Stimulated activated naive CD4-positive, alpha-beta T cell treated with Interleukin-2 at 50 U/mL for 16 hours (primary cell): ENCODE data around the gene GATA6.

Source experiments
- DNase-seq: peaks from one replicate; lab custom pipeline; 2025; lab: John Stamatoyannopoulos, UW

GATA6 gene

DNA sequence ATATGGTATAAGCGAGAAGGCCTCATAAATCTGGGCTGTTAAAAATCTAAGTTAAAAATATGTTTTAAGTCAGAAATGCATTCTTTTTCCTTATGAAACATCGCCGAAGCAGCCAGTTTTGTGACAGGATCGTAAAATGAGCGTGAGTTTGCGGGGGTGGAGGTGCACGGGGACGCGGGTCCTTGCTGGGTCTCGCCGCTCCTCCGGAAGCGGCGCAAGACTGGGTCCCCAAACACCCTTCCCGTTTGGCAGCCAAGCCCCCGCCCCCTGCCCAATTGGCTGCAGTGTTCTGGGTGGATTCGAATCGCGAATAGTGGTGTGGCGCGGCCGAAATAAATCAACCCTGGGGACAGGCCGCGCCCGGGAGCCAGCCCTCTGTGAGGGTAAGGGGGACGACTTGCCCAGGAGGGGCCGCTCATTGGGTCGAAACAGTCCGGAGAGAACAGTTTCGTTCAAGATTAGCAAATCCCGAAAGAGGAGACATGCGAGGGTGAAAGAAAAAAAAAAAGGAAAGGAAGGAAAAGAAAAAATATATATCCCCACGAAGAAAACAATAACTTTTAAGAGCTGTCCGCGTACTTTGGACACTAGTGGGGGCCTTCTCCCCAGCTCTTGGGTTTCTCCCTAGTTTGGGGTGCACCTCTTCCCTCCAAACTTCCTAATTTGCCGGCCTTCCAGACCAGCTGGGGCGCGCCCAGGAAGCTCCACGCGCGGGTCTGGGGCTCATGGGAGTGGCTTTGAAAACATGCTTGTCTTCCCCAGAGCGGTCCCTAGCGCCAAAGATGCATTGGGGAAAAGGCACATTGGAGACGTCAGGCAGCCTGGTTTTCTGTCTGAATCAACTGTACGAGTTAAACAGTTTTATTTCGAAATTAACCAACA, 3.1 kb upstream of the GATA6 start:
- no peak for DNase-seq

DNA sequence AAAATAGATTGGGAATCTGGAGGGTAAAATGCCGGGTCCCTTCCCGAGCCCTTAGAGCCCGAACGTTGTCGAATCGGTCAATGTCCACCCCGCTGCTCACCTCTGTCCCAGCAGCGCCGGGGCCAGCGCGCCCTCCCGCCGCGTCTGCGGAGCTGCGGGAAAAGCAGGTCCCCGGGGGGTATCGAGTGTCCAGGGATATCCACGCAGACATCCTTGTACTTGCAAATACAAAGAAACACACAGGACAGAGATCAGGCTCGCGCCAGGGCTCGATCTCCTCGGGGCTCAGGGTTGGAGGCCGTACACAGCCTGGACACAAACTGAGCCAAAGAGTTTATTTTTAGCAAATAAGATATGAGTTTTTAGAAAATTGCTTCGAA, 2.3 kb upstream of the GATA6 start:
- DNase-seq = no peak

DNA sequence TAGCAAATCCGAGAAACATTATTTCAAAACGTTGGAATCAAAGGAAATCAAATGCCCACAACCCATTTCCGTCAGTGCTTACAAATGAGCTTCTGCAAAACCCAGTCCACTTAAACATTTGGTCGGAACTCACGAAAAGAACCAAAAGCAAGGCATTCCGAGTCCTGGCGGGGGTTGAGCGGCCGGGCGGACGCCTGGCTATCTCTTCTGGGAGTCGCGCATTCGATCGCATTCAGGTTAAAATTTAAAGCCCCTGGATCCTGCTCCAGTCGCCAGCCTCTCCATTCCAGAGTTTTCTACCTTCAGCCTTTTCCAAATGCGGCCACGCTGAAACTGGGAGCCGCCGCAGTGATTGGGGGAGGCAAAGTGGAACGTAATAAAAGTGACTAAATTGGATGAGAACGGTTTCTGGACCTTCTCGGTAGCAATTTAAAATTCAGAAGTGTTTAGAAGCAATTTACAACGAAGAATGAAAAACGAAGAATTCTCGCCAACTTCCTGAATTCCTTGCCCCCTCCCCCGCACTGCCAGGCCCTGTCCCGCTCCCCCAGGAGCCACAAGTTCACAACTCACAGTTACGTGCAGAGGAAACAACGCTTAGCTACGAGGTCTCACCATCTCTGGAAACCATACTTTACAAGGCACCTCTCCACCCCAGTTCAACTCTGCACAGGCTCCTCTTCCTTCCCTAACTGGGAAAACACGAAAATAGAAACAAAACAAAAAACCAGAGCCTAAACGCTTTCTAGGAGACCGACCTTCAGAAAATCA, 1.7 kb upstream of the GATA6 start:
- DNase-seq = no peak

DNA sequence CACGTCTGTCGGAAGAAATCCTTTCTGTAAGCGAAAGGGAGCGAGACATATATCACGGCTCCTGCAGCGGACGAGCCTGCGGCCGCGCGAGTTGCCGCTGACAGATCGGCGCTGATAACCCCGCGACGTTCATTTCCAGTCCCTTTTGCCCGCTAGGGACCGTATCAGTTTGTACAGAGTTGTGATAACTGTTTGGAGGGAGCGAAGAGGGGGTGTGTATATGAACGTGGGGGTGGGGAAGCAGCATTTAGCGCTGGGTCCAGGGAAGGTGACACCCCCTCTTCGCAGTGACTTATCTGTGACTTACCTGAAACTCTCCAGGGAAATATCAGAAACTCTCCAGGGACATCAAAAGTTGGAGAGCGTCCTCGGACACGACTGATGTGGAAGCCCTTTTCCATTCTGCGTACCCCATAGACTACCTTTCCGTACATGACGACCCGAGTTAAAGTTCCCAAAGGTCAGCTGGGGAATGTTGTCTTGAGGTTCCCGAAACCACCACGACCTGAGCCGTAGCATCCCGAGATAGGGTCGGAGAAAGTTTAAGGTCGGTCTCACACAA, 948 bp upstream of the GATA6 start:
- DNase-seq = no peak

DNA sequence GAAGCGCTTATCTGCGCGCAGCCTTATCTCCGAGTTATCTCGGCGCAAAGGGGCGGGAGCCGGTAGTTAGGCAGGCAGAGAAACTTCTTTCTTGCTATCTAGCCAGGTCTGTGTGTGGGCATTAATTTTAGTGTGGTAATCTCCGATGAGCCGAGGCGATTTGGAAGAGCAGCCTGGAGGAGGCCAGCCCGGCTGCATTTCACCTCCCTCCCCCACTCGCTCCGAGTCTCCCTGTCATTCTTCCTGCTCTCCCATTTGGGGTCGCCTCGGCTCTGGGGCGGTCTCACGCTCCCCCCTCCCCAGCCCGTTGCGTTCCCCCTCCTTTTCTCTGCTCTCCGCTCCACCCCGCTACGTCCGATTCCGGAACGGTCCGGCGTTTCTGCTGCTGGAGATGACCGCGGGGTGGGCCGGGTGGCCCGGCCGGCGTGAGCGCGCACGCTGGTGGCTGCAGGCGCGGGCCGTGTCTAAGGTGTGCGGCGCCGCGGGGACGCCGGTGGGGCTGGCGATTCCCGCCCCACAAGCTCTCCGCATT, 566 bp downstream of the GATA6 start:
- no peak for DNase-seq

DNA sequence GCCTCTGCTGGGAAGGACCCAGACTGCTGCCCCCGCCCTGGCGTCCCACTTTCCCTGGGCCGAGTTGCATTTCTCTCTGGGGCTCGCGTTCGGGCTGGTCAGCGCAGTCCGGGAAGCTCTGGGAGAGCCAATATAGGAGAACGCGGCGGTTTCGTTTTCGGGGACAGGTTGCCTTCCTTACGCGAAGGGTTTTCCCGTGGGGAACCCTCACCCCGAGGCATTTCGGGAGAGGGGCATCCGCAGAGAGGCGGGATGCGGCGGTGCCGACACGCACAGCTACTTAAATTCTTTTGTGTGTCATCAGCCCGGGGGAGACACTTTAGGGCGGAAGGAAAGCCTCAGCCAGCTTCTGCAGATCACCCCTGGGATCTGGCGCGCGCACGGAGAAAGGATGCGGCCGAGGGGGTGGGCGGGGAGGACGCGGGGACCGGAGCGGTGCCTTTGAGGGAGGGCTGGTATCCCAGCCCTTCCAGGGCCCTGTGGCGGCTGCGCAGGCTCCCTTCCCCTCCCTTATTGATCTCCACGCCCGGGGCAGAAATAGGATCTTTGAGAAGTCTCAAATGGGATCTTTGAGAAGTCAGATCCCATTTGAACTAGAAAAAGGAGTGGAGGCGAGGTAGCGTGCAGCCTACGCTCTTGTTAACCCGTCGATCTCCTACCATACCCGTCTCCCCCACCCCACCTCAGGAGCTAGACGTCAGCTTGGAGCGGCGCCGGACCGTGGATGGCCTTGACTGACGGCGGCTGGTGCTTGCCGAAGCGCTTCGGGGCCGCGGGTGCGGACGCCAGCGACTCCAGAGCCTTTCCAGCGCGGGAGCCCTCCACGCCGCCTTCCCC, 1.2 kb downstream of the GATA6 start:
- no peak for DNase-seq

DNA sequence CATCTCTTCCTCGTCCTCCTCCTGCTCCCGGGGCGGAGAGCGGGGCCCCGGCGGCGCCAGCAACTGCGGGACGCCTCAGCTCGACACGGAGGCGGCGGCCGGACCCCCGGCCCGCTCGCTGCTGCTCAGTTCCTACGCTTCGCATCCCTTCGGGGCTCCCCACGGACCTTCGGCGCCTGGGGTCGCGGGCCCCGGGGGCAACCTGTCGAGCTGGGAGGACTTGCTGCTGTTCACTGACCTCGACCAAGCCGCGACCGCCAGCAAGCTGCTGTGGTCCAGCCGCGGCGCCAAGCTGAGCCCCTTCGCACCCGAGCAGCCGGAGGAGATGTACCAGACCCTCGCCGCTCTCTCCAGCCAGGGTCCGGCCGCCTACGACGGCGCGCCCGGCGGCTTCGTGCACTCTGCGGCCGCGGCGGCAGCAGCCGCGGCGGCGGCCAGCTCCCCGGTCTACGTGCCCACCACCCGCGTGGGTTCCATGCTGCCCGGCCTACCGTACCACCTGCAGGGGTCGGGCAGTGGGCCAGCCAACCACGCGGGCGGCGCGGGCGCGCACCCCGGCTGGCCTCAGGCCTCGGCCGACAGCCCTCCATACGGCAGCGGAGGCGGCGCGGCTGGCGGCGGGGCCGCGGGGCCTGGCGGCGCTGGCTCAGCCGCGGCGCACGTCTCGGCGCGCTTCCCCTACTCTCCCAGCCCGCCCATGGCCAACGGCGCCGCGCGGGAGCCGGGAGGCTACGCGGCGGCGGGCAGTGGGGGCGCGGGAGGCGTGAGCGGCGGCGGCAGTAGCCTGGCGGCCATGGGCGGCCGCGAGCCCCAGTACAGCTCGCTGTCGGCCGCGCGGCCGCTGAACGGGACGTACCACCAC, 2.1 kb downstream of the GATA6 start:
- DNase-seq = no peak

DNA sequence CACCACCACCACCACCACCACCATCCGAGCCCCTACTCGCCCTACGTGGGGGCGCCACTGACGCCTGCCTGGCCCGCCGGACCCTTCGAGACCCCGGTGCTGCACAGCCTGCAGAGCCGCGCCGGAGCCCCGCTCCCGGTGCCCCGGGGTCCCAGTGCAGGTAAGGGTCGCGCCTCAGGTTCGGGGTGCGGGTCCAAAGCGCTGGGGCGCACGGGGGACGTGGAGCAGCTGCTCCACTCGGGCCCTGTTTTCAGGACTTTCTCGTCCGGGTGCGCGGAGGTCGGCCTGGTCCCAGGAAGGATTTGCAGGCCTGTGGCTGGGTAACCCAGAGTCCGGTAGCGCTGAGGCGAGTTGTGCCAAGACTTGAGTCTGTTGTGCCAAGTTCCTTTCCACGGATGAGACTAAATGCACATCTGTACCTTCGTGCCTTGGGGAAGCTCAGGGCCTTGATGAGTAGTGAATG, 2.8 kb downstream of the GATA6 start:
- no peak for DNase-seq

DNA sequence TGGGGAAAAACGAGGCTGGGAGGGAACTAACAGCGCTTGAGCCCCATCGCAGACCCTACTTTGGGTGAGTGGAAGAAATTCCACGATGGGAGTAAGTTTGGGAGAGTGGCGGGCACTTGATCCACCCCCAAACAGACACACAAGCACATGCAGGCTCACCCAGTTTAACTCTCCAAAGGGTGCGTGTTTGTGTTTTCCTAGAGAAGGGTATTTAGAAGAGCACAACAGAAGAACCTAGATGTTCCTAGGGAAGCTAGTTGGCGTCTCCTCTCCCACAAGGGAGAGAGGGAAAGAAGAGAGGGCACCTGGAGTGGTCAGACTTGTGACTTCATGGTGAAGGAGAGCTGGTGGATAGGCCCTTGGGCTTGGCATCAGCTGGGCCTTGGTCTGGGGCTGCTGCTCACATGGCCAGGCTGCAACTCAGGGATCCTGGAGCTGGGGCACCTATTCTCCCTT, 3.2 kb downstream of the GATA6 start:
- DNase-seq = no peak

DNA sequence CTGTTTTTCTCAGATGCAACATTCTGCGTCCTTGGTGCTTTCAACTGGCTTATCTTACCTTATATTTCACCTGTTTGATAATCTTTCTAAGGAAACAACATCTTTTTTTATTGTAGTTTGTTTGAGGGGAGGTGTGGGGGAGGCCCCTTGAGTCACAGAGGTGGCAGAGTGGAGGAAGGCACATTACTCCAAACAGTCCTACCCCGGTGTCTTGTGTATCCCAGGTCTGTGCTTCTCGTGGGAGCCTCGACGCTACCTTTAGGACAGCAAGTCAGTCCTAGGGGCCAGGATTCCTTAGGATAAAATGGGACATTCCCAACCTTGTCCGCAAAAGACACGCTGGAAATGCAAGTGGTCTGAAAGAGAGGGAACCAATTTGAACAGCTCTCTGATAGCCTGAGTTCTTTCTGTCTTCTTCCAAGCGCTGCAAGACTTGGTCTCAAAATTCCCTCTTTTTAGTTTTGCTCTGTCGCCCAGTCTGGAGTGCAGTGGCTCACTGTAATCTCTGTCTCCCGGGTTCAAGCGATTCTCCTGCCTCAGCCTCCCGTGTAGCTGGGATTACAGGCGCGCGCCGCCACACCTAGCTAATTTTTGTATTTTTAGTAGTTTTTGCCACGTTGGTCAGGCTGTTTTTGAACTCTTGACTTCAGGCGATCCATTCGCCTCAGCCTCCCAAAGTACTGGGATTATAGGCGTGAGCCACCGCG, 4.0 kb downstream of the GATA6 start:
- no peak for DNase-seq

DNA sequence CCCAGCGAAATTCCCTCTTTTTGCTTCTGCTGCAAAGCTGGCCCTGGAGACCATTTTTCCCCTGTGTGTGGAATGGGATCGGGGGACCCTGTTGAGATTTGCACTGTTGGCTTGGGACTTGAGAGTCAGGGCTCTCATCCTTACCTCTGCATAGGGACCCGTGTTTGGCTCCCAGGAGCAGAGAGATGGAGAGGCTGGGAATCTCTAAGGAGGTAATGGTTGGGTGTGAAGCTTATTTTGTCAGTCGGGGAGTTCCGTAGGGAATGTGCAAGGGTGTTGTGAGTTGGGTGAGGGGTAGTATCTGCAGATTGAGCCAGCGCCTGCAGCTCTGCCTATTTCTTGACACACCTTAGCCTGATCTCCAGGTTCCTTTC, 4.5 kb downstream of the GATA6 start:
- no peak for DNase-seq

DNA sequence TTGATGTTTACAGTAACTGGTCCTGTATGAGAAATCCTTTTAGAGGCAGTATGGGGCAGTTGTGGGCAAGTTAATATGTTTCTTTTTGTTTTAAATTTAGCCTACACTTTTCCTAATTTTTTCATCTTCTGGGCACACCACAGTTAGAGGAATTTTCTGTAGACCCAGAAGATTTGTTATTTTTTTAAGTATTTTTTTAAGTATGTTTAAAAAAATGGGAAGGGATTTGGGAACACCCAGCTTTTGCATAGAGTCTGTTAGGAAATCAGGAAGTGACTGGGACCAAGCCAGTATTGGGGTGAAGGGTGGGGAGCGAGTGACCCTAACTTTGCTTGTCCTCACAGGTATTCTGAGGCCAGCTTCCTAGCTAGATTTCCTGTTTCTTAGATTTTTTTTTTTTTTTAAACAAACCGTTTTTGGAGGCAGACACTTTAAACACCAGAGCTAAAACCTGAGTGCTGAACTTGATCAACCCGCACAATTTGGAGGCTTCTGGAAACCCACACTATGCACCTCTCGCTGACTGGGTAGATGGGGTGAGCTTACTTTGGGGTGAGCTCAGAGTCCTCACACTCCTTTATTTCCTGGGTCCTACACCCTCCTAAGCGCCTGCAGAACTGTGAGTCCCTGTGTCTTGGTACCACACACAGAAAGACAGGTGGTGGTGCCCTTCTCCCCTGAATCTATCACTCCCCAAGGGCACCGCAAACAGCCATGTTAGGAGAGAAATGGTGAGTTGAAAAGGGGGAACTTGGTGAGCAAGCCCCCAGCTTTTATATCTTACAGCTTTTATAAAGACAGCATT, 5.2 kb downstream of the GATA6 start:
- no peak for DNase-seq

DNA sequence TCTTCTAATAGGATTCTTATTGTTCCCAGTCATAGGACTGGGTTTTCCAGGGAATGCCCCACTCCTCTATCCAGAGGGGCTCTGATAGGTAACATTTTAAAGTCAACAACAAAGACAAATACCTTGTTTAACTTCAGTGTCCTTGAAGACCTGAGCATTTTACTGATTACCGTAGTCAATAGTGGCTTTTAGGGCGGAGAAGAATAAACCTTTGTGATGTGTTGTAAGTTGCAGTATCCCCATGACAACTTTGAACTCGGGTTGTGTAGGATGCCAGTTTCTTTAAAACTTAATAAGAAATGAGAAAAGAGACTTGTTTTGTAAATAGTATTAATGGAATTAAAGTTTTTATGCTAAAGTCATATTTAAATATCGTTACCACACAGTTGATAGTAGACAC, 6.0 kb downstream of the GATA6 start:
- no peak for DNase-seq

DNA sequence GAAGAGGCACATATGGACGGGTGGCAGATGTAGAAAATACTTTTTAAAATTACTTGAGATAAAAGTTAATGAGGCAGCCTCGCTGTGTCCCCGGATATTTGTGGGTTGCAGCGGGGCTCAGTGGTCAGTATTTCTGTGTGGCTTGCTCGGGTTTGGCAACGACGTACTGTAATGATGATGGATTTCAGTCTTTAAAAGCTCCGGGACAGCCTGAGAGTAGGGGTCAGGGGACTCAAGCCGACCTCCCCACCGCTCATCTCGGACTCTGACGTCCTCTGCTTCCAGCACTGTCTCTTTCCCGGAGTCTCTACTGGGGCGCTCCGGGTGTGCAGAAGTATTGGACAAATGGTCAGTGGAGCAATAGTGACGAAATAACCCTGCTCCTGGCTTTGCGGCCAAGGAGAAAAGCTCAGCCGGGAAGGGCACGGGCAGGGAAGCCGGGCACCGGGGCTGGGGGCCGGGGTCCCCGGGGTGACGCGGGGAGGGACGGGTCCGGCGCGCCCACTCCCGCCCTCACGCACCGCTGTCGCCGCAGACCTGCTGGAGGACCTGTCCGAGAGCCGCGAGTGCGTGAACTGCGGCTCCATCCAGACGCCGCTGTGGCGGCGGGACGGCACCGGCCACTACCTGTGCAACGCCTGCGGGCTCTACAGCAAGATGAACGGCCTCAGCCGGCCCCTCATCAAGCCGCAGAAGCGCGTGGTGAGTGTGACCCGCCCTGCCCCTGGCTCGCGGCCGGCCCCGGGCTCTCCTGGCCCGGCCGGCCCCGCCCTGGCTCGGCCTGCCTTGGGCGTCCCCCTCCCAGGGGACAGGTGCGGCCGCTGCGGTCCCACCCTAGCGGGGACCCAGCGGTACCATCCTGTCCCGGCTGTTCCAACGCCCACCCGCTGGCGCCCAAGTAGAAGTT, 7.3 kb downstream of the GATA6 start:
- no peak for DNase-seq

DNA sequence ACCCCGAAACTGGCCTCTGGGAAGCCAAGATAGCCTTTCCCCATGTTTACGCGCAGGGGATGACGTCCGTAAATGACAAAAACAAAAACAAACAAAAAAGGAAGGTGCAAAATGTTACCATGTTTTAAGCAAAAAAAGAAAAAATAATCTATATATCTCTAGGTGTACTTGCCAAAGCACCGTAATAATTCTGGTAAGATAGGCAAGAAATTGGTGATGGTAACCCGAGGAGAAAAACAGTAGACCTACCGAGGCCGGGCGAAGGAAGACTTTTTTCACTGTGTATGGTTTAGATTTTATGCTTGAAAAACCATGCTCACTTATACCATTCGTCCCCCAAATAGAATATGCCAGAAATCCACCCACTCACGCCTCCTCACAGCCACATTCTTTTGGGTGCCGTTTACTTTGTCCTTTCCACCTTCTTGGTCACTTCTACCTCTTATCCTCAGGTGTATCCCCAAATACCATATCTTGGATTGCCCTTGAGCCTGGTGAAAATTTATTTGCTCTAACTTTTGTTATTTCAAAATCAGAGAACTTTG, 8.0 kb downstream of the GATA6 start:
- no peak for DNase-seq

DNA sequence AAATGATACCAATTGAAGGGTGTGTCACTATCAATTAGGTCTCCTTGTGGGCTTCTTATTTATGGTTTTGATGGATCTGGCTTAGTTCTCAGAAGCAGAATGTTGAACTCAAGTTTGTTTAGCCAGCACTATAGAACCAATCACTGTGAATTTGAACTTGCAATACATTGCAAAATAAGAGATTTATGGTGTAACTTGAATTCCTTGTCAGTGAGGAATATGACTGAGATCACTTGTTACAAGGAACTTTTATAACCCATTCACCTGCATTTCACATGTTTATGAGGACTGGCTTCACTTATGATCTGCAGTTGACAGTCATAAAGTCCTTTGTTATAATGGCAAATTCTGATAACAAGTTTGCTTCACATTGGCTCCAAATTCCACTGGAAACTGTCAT, 9.8 kb downstream of the GATA6 start:
- DNase-seq = no peak

DNA sequence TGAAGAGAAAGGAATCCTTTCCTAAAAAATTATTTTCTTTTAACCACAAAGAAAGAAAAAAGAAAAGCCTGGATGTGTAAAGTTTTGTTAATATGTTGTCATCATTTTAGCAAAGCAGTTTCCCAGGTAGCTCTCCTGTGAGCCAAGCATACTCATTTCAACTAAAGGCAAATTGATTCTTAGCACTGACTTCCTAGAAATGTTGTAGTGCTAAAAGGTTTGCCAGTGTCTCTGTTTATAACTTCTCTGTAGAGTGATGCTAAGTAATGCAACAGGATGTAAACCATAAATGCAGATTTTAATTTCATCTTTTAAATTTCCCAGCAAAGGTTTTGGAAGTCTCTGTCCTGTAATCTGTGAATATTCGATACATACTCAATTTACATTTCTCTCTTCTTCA, 10.2 kb downstream of the GATA6 start:
- DNase-seq = no peak

DNA sequence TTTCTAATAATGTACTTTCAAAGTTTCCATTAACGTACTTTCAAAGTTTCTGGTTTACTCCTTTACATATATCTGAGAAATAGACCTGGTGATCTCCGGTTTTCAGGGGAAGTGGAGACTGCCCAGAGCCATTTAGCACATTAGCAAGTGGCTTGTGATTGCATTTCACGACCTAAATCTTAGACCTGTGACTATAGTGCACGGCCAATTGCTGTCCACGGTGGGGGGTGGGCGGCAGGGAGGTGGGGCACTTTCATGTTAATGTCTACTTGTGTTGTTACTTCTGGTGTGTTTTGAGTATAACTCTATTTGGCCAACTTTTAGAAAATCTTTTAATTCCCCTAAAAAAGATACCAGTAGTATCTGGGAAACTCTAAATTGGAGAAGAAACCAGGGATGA, 11.3 kb downstream of the GATA6 start:
- no peak for DNase-seq
